ENCODE measurements around the gene TMEM170A. TPM values are rescaled to one million over a fixed set of nuclear protein-coding genes. Genes with fewer than 3 reads are reported as not detected.

Gene TMEM170A
- polyA plus RNA-seq, 1 donor (not counting 4 experiments of a cell fraction or from before 2014, with no cell fraction given): 22.1 TPM

GRCh38 chr16:75495076-75495674 lies 30.7 kb upstream of the TMEM170A start, which contains the start of gene CHST6:
CHST6 (minus strand) TSS chr16:75495441; CDS start chr16:75479828, 15,613 bp downstream.
- dilution Hi-C loops (cut with MboI; ENCODE audit: extremely low pct_ligation_motif_present, low sequenced_read_pairs): no loop called here
- H3K27me3 ChIP-seq (ENCODE audit: control insufficient read depth, extremely low read depth, insufficient read depth, low read length): peaks cover 14% of the 10 kb centered on the region
- no peaks in the 10 kb centered on the region for H3K36me3 ChIP-seq (ENCODE audit: control insufficient read depth in 2 of 2, extremely low read depth in 1 of 2, insufficient read depth in 2 of 2, low read length in 2 of 2)
- FAIRE-seq (no peak), DNase-seq (ENCODE audit: low read depth, low spot score) (no peak)
- H3K4me3 ChIP-seq (ENCODE audit: control insufficient read depth in 2 of 3, extremely low read depth in 1 of 3, insufficient read depth in 2 of 3, low read depth in 1 of 3, low read length in 3 of 3): peak within 1 kb of the TSS; percentile 3 to 61 (median 46)
- no peaks in the 10 kb centered on the region for H3K9me1 ChIP-seq (ENCODE audit: control insufficient read depth, extremely low read depth, insufficient read depth, low read length)
- H3K9ac ChIP-seq (ENCODE audit: control insufficient read depth, extremely low read depth, insufficient read depth, low read length): peak within 1 kb of the TSS; percentile 36
- no peak for TF ChIP-seq EZH2 (IDR thresholded peaks at IDR 0.05; ENCODE audit: low read length)
- TF ChIP-seq CTCF (optimal IDR thresholded peaks at IDR 0.05 in 1 of 3, IDR thresholded peaks at IDR 0.05 in 1 of 3, conservative IDR thresholded peaks at IDR 0.05 in 1 of 3; ENCODE audit: extremely low read depth in 1 of 3, insufficient read depth in 2 of 3, low read length in 3 of 3): no peak
- H3K79me2 ChIP-seq (ENCODE audit: control insufficient read depth, insufficient read depth, low read length): no peaks in the 10 kb centered on the region
- peak within 1 kb of the TSS; percentile 85 for H3K4me2 ChIP-seq (ENCODE audit: control insufficient read depth, extremely low read depth, insufficient read depth, low read depth, low read length)
- peak within 1 kb of the TSS; percentile 63 for H2AFZ ChIP-seq (ENCODE audit: control insufficient read depth, low read length)
- H3K27ac ChIP-seq (ENCODE audit: control insufficient read depth, insufficient read depth, low read length): no peak within 1 kb of the TSS
- no peaks in the 10 kb centered on the region for H3K9me3 ChIP-seq (ENCODE audit: control insufficient read depth, low read depth, low read length)
- peaks cover 4% of the 10 kb centered on the region for H3K4me1 ChIP-seq (ENCODE audit: control insufficient read depth, extremely low read depth, insufficient read depth, low read length)
- no peaks in the 10 kb centered on the region for H4K20me1 ChIP-seq (ENCODE audit: control insufficient read depth, extremely low read depth, insufficient read depth, low read length)

- dilution Hi-C loops (cut with MboI; ENCODE audit: extremely low pct_ligation_motif_present, low sequenced_read_pairs): no loop called here
Measured at GRCh38 chr16:75494661-75495075, 30.2 kb upstream of the TMEM170A start.

More at GRCh38 chr16:75494661-75495075, 30.2 kb upstream of the TMEM170A start:
- H3K9ac ChIP-seq (ENCODE audit: control insufficient read depth, extremely low read depth, insufficient read depth, low read length): peak overlapping the region; percentile 36
- FAIRE-seq (no peak), DNase-seq (ENCODE audit: low read depth, low spot score) (no peak)
- H2AFZ ChIP-seq (ENCODE audit: control insufficient read depth, low read length): peak overlapping the region; percentile 63
- H3K4me3 ChIP-seq (ENCODE audit: control insufficient read depth in 2 of 3, extremely low read depth in 1 of 3, insufficient read depth in 2 of 3, low read depth in 1 of 3, low read length in 3 of 3): peak overlapping the region; percentile 3 to 61 (median 46)
- H3K9me1 ChIP-seq (ENCODE audit: control insufficient read depth, extremely low read depth, insufficient read depth, low read length): no peaks in the 10 kb centered on the region
- peak overlapping the region; percentile 85 for H3K4me2 ChIP-seq (ENCODE audit: control insufficient read depth, extremely low read depth, insufficient read depth, low read depth, low read length)
- H3K27me3 ChIP-seq (ENCODE audit: control insufficient read depth, extremely low read depth, insufficient read depth, low read length): peaks cover 14% of the 10 kb centered on the region
- no peak for TF ChIP-seq CTCF (optimal IDR thresholded peaks at IDR 0.05 in 1 of 3, IDR thresholded peaks at IDR 0.05 in 1 of 3, conservative IDR thresholded peaks at IDR 0.05 in 1 of 3; ENCODE audit: extremely low read depth in 1 of 3, insufficient read depth in 2 of 3, low read length in 3 of 3)
- TF ChIP-seq EZH2 (IDR thresholded peaks at IDR 0.05; ENCODE audit: low read length): no peak
- peaks cover 4% of the 10 kb centered on the region for H3K4me1 ChIP-seq (ENCODE audit: control insufficient read depth, extremely low read depth, insufficient read depth, low read length)
- no peak overlapping the region for H3K27ac ChIP-seq (ENCODE audit: control insufficient read depth, insufficient read depth, low read length)
- no peaks in the 10 kb centered on the region for H3K79me2 ChIP-seq (ENCODE audit: control insufficient read depth, insufficient read depth, low read length)
- H3K9me3 ChIP-seq (ENCODE audit: control insufficient read depth, low read depth, low read length): no peaks in the 10 kb centered on the region
- no peaks in the 10 kb centered on the region for H3K36me3 ChIP-seq (ENCODE audit: control insufficient read depth in 2 of 2, extremely low read depth in 1 of 2, insufficient read depth in 2 of 2, low read length in 2 of 2)
- no peaks in the 10 kb centered on the region for H4K20me1 ChIP-seq (ENCODE audit: control insufficient read depth, extremely low read depth, insufficient read depth, low read length)

Data from keratinocyte (primary cell).